DMS79 (cell line): ENCODE results near the gene TAC4.

Experiments used
- DNase-seq: peaks from one replicate; lab custom pipeline; 2025; lab: John Stamatoyannopoulos, UW

The TAC4 gene

DNA sequence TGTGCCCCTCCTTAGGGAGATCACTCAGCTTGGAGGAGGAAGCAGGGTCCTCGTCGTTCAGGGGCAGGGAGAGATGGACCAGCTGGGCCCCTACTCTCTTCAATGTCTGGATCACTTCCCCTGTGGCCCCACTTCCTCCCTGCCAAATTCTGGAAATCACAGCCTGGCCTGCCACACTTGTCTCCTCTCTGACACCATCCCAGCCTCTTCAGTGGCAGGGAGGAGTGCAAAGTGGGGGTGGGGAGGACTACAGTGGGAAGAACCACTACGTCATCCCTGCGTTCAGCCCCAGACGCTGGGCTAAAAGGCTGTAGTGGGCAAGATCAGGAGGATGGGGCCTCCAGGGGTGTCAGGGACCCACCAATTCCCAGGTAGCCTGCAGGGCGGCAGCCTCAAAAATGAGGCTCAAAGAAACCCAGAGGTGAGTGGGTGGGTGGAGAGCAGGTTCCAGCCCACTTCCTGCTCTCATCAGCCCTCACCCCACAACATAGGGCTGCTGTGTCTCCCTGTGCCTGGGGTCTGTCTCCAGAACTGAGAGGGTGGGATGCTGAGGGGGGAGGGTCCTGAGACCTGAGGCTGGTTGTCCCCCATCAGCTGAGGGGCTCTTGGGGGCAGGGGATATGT is 25.0 kb upstream of the TAC4 start:
- peak; percentile 73 for DNase-seq

DNA sequence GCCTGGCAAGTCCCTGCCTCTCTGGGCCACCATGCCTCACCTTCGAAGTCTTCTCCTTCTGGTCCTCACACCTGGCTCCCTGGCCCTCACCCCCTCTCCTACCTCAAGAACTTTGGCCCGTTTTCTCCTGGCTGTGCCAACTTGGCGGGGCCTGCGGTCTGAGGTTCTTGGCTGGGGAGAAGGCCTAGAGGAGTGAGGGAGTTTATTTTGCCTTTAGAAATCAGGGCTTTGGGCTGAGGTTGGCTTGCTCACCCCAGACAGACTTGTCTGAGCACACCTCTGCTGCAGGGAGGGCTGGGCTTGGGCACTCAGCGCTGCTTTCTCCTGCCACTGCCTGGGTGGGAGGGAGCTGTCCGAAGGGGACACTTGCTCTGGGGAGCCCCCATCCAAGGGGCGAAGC is 23.3 kb upstream of the TAC4 start:
- DNase-seq, result no peak

DNA sequence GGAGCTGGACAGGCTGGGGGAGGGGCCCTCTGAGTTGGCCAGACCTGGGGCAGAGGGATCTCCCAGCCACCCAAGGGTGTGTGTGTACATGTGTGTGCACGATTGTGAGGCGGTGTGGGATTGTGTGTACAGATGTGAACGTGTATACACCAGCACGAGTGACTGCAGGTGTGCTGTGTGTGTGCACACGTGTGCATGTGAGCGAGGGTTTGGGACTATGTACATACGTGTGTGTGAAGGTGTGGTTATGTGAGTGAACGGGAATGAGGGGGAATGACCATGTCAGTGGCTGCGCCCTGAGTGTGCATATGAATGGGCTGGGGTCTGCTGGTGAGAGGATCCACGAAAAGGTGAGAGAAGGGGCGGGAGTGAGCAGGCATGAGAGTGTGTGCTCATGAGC is 22.4 kb upstream of the TAC4 start:
- no peak for DNase-seq

DNA sequence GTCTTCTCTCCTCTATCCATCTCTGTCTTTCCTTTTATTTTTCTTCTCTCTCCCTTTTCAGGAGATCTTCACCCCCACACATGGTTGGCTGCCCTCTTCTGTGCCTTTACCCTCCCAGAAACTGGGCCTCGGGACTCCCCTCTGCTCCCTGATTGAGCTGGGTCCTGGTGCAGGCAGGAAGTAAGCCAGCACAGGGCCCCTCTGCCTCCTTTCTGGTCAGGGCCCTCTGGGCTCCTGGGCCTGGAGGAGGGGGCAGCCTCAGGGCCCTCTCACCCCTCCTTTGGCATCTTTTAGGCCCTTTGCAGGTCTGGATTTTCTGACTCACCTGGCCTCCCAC is 21.1 kb upstream of the TAC4 start:
- DNase-seq, result no peak

DNA sequence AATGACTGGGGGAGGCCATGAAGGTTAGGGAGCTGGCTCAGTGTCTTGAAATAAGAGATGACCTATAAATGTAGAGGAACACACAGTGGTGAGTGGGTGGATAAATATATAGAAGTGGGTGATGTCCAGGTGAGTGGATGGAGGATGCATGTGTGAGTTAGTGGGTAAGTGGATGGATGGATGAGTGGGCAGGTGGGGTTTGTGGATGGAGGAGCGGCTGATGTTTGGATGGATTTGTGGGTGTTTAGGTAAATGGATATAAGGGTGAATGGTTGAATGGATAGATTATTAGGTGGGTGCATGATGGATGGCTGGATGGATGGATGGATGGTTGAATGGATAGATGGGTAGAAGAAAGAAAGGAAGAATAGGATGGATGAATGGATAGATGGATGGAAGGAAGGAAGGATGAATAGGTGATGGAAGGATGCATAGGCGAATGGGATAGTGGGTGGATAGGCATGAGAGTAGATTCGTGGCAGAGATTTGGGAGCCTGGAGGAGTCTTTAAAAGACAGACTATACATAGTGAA is 19.1 kb upstream of the TAC4 start:
- no peak for DNase-seq

DNA sequence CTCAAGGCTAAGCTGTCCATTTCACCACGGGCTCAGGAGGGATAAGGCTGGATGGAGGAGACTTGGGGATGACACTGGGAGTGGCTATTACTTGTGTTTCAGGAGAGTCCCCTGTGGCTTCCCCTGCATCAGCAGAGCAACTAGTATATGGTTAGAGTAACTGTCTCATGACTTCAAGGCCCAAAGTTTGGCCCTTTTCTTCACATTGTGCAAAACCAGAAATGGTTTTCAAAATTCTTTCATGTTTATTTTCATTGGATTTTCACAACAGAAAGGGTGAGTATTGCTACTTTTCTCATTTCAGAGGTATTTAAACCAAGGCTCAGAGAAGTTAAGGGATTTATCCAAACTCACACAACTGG is 18.1 kb upstream of the TAC4 start:
- no peak for DNase-seq

DNA sequence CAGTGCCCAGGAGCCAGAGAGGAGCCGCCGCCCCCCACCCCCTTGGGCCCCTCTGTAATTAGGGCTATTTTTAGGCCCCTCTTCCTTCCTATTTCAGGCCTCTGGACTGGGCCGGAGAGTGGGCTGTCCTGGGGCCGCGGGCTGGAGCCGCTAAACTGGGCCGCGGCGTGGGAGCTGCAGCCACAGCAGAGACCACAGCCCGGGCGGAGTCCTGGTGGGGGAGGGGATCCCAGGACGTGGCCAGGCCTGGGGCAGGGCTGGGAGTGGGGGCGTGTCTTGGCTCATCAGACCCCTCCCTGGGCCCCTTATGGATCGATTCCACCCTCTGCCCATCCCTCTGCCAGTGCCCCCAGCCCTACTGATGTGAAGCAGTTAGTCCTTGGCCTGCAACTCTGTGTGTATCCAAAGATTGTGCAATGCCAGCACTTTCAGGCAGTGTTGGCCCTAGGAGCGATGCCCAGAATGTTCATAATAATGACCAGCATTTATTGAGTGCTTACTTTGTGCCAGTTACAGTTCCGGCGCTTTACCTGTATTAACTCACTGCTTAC is 15.0 kb upstream of the TAC4 start:
- DNase-seq, result no peak

DNA sequence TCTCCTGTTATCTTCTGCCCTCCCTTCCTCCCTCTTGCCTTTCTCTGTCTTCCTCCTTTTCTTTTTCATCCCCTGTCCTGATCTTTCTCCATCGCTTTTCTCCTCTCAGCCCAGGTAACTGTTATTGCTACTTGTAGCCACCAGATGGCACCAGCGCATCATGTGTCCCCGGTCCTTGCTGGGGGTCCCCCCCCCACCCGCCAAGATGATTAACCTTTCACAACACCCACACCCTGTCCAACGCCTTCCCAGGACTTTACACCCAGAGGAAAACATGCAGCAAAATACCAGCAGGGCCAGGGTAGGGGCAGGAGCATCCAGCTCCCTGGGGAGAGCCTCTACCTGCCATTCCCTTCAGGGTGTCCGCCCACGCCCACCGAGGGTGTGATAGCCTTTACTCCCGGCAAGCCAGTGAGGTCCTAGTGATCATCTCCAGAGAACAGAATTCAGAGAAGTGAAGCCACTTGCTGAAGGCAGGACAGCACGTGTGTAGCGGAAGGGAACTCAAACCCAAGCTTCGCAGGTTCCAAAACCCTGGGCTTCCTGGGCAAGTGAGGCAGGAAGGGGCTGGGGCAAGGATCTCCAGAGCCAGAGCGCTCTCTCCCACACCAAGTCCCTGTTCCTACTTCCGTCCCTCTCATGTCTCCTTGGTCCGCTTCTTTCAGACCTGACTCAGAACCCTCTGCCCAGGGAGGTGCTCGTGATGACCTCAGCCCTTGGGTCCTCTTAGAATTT is 13.4 kb upstream of the TAC4 start:
- no peak for DNase-seq

DNA sequence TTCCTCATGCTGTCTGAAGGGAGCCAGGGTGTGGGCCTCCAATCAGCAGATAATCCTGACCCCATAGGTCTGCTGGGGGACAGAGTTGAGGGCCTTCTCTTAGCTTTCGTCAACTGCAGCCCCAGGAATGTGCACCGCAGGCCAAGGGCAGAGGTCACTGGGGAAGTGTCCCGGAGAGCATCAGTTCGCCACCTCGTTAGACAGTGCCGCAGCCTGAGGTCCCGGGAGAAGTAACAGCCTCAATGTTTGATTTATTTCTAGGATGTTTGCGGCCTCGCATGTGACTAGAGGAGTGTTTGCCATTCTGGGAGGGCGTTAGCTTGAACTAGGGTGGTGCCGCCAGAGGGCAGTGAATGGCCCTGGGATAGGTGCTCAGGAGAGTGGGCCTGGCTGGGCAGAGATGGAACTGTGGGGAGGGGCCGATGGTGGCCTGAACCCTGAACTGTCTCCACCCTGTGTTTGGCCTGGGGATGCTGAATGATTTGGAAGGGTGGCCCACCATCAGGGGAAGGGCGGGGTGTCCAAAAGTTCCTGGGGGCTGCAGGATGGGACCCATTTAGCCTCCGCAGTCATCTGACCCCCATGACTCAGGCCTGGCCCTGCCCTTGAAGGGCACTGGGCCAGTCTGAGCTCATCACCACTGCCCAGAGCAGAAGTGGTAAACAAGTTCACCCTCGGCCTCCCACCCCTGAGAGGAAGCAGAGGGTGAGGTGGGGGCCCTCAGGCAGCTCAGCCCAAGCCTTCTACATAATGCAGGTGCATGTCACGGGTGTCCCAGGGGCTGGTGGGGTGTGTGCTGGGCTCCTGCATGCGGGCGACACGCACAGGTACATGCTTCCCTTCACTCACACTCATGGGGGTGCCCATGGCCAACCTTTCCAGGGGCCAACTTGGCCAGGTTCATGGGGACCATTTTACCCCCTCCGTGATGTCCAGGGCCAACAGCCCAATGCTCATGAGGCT is 12.4 kb upstream of the TAC4 start:
- DNase-seq, result no peak

DNA sequence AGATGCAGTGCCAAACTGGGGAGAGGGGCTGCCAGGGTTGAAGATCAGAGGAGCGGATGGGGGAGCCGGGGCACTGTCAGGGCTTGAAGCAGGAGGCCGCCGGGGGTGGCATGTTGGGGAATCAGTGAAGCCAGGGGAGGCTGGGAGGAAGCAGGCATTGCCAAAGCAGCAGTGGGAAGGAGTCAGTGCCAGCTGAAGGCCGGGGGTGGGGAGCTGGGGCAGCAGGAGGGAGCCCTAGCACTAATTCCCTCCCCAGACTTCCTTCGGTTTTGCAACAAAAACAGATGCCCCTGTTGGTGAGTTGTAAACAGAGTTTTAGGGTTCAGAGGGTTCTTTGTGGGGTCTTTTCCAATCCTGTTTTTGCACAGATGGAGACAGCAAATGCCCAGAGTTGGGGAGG is 10.9 kb upstream of the TAC4 start:
- no peak for DNase-seq

DNA sequence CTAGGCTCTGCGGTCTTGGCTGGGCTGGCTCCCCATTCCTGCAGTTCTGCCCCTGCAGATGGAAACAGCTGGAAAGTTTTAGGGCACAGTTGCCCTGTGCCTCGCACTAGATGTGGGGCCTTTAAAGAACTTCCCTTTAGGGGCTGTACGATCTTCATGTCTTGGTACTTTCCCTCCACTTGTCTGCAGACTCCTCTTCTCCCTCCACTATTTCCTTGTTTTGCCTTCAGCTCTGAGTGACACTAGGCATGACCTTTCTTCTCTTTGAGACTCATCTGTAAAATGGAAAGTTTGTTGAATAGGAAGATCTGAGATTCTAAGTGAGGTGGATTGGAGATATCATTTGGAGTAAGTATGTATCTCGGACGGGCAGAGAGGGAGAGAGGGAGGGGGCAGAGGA is 6.3 kb upstream of the TAC4 start:
- no peak for DNase-seq

DNA sequence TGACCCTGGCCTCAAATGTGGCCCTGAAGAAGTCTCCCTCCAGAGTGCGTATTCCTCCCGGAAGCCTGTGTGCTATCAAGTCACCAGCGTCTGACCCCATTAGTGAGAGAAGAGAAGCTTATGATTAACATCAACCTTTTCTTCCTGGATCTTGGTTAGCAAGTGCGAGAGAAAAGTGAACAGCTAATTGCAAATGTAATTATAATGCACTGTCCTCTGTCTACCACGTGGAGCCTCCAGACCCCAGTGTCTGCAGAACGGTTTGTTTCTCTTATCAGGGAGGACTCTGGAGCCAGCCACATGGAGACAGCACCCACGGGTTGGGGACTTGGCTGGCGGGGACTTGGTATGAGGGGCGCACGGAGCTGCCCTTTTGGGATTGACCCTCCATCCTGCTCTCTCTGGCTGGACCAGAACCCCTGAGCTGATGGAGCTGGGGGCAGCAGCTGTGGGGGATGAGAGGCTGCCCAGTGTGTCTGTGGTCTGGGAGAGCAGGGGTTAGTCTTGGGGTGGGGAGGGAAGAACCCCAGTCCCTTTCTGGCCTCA is 5.7 kb upstream of the TAC4 start:
- DNase-seq, result no peak

DNA sequence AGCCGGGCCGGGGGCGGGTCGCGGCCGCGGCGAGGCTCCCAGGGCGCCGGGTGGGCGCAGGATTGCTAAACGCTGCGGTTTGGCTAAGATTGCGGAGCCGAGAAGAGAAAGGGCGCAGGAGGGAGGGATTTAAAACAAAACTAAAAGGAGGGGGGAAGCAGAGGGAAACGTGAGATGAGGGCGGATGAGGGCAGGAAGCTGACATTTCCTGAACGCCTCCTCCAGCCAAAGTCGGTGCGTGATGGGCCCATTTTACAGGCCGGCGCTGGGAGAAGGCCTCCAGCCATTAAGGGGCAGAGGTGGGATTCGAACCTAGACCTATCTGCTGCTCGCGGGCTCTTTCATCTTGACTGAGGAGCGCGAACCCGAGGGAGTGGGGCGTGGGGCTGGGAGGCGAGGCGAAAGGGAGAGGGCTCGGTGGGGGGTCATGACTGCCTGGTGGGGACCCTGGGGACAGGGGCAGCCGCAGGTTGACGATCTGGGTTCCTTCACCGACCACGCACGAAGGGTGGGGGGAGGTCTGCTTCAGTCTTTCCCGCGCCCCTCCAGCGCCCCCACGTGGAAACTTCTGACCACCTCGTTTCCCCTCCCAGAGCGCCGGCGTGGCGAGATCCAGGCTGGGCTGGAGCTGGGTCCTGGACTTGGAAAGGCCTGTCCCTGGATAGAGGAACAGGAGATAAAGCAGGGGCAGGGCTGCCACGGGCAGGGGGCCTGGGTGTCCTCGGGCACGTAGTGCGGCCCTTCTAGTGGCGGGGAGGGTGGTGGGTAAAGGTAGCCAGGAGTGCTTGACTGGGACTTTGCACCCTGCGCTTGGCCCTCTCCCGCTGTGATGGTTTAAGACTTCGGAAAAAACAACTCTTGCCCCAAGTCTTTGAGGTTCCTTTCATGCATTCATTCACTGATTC is 3.8 kb upstream of the TAC4 start:
- no peak for DNase-seq

DNA sequence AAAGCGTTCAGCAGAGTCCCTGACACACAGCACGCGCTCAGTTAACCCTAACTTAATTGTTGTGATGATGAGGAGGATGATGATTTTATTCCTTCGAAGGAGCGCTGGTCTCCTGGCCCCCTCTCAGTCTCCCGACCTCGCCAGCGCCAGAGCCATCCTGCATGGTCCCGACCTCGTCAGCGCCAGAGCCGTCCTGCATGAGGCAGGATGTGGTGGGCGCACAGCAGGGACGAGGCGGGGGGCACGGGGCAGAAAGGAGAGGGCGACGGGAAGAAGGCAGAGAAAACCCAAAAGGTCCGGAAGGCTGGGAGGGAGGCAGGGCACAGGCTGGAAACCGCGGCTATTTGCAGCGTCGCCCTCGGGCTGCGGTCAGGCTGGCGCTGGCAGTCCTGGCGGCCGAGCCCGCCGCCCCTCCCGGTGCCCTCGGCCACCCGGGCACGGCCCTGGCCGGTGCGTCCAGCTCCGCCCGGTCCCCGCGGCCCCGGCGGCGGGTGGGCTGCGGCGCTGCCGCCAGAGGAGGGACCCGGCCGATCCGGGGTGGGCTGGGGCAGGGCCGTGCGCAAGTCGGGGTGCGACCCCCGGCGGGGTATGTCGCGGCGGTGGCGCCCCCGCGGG is 3.0 kb upstream of the TAC4 start:
- DNase-seq, result no peak

DNA sequence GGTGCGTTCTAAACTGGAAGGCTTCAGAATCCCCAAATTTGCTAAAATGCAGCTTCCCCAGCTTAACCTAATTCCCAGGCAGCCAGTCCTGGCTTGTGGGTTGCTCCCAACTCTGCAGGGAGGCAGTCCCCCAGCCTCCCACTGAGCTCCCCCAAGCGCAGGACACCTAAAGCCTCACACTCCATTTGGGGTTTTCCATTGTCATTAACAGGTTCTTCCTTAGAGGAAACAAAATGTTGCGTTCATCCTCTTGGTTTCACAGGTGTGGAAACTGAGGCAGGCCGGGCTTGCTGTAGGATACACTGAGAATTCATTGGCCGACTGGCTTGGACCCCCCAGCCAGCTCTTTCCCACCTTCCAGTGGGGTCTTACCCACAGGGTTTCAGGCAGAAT is 2.3 kb upstream of the TAC4 start:
- DNase-seq, result no peak

DNA sequence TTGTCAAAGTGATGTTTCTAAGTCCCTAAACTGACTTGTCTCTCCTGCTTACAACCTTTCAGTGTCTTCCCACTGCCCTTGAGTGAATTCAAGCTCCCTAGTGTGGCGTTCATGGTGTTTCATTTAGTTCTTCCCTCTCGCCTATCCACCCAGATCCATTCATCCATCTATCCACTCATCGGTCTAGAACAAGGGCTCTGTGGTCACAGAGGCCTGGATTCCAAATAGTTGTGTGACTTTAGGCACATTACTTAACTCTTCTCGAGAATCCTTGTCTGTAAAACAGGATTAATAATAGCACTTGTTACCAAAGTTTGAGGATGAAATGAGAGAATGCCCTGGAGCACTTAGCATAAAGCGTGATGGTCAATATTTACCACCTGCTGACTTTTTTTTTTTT is 870 bp upstream of the TAC4 start:
- DNase-seq, result no peak

DNA sequence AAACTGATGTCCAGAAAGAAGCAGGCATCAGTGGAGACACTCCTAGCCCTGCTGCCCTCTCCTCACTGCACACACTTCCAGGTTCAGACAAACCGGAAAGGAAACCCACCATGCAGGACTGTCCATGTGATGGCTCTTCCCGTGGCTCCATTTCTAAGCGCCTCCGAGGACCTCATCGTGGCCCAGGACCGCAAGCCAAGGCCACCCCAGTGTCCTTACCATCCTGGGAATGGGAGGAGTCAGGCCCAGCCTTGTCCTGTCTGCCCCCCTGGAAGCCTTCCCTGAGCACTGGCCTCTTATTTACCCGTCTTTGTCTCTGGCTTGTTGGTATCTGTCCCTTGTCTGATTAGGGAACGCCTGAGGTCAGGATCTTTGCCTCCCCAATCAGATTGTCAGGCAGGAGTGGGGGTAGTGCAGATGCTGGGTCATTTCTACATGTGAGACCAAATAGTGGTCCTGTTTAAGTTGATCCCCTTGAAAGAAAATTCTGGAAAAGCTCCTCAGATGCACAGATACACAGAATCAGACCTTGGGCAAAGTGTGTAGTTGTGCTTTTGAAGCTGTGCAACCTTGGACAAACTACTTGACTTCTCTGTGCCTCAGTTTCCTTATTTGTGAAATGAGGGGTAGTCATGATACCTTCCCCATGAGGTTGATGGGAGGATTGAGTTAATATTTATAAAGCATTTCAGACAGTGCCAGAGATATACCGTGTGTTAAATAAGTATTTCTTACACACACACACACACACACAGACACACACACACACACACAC is 744 bp downstream of the TAC4 start:
- DNase-seq, result no peak

DNA sequence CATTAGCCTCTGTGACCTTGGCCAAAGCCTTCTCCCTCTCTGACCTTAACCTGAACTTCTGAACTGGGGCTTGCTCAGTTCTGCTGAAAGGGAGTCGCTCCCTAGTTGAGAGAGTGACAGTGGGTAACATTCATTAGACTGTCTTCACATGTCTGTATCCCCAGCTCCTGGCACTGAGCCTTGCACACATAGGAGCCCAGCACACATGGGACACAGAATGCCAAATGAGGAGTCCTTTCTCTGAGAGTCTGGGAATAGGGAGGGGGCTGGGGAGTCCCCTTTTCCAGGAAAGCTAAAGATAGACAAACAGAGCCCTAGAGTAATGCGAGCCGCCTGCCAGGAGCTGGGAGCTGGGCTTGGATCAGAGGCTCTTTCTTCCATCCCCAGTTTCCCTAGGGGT is 2.5 kb downstream of the TAC4 start:
- no peak for DNase-seq

DNA sequence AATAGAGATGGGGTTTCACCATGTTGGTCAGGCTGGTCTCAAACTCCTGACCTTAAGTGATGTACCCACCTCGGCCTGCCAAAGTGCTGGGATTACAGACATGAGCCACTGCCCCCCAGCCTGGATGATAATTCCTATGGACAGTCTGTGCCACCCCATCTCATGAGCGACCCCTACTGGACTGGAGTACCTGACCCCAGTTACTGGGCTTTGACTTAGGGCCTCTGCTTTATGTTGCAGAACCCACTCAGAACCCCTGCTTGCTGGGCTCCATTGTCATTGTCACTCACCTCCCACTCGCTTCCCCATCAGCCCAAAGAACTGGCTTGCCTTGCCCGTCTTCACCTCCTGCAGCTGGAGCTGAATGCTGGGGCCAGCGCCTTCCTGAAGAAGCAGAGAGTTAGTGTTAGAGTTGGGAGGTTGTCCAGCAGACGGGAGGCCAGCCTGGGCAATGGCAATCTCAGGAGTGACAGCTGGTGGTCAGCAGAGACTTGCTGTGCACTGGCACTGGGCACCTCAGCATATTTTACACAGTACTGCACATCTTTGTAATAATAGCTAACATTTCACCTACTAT is 4.0 kb downstream of the TAC4 start:
- DNase-seq, result no peak

DNA sequence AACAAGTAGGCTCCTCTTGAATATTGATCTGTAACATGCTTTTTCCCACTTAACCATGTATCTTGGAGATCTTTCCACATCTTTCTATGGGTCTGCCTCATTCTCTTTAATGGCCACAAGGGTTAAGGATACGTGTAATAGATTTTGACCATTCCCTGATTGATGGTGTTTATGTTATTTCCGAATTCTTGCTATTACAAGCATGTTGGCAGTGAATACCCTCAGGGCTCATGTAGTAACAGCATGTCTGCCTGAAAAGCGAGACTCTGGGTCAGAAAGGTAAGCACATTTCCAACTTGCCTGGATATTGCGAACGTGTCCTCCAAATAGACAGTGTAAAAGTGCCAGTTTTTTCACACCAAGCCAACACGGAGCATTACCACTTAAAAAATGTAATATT is 5.0 kb downstream of the TAC4 start:
- DNase-seq, result no peak
